HepG2 (cell line): ENCODE results near the gene IGFALS. TPM values are rescaled to one million over a fixed set of nuclear protein-coding genes. Genes with fewer than 3 reads are reported as not detected.

Experiments used
- CBFB ChIP-seq: sonication (generic); formaldehyde crosslinking; IDR thresholded peaks from 2 replicates; pipeline ENCODE4 v1.4.0; 2020; ENCODE audit warnings: missing genetic modification reagents
- EZH2 ChIP-seq: conservative IDR thresholded peaks from 2 replicates; pipeline ENCODE4 v1.6.1; 2012; ENCODE audit warnings: mild to moderate bottlenecking, low read depth, low read length, moderate library complexity
- FOSL1 ChIP-seq: sonication (generic); formaldehyde crosslinking; IDR thresholded peaks from 2 replicates; pipeline ENCODE4 v1.9.0; 2021; ENCODE audit warnings: missing genetic modification reagents, borderline replicate concordance
- HDAC2 ChIP-seq: sonication (generic); formaldehyde crosslinking; IDR thresholded peaks from 2 replicates; pipeline ENCODE4 v1.4.0; 2020; ENCODE audit warnings: missing genetic modification reagents
- NFIC ChIP-seq: IDR thresholded peaks from 2 replicates; pipeline ENCODE4 v1.6.1; 2012; ENCODE audit warnings: mild to moderate bottlenecking, low read length, inconsistent platforms
- POLR2A ChIP-seq, 2 experiments: IDR thresholded peaks; 2 replicates each; pipeline ENCODE4 v1.6.1; 2011; ENCODE audit warnings: low read depth in 2 of 2, low read length in 2 of 2, mild to moderate bottlenecking in 1 of 2, moderate library complexity in 1 of 2; ENCODE audit not compliant: insufficient read depth in 1 of 2
- TCF12 ChIP-seq, 2 experiments: fragments of 450-650 bp in 1 of 2; sonication (generic) in 1 of 2; formaldehyde crosslinking in 1 of 2; IDR thresholded peaks; 2 replicates each; pipeline versions ENCODE4 v1.6.1 to v1.8.0; 2017 to 2022; ENCODE audit warnings: antibody characterized with exemption in 1 of 2, mild to moderate bottlenecking in 1 of 2, missing genetic modification reagents in 1 of 2, moderate library complexity in 1 of 2
- THYN1 ChIP-seq: sonication (generic); formaldehyde crosslinking; IDR thresholded peaks from 2 replicates; pipeline ENCODE4 v1.8.1; 2023; ENCODE audit warnings: low read depth, mild to moderate bottlenecking, moderate library complexity, missing genetic modification reagents, borderline replicate concordance
- ZNF460 ChIP-seq: sonication (generic); formaldehyde crosslinking; IDR thresholded peaks from 2 replicates; pipeline ENCODE4 v1.5.1; 2020; ENCODE audit warnings: missing genetic modification reagents, mild to moderate bottlenecking, borderline replicate concordance
- ZNF788 ChIP-seq: sonication (generic); formaldehyde crosslinking; IDR thresholded peaks from 2 replicates; pipeline ENCODE4 v1.5.0; 2020; ENCODE audit warnings: mild to moderate bottlenecking, missing genetic modification reagents, borderline replicate concordance
- polyA plus RNA-seq, 8 experiments: library from polyadenylated mRNA; depleted of rRNA in 3 of 8; stranded (reverse) in 7 of 8; unstranded in 1 of 8; fragments of >200 nt; fragmentation: Illumina TruSeq in 4 of 8; extraction: Trizol in 4 of 8; gene quantifications; 2 replicates each; pipeline versions ENCODE4 v1.2.1 to v1.2.3, GENCODE V29; 2011 to 2016; ENCODE audit warnings: low read depth in 4 of 8, missing spikeins in 1 of 8, mixed read lengths in 1 of 8; ENCODE audit not compliant: insufficient read depth in 1 of 8
- total RNA-seq, 5 experiments: library from RNA; depleted of rRNA; stranded (reverse); fragments of >200 nt; fragmentation: Illumina TruSeq; extraction: Trizol; gene quantifications; 2 replicates each; pipeline ENCODE4 v1.2.3, GENCODE V29; 2016; ENCODE audit warnings: low read depth in 1 of 5
- TF ChIP-seq, protein P1 (sequence below): sonication (generic); formaldehyde crosslinking; IDR thresholded peaks from 2 replicates; pipeline ENCODE4 v1.5.1; 2020; ENCODE audit warnings: mild to moderate bottlenecking, missing genetic modification reagents, borderline replicate concordance
- TF ChIP-seq, protein P2 (sequence below): IDR thresholded peaks from 2 replicates; pipeline ENCODE4 v1.6.1; 2018; ENCODE audit warnings: missing genetic modification reagents
- TF ChIP-seq, protein P3 (sequence below): sonication (generic); formaldehyde crosslinking; IDR thresholded peaks from 2 replicates; pipeline ENCODE4 v1.9.0; 2021; ENCODE audit warnings: missing genetic modification reagents, mild to moderate bottlenecking, borderline replicate concordance
- TF ChIP-seq, protein P4 (sequence below): sonication (generic); formaldehyde crosslinking; IDR thresholded peaks from 2 replicates; pipeline ENCODE4 v1.4.0; 2020; ENCODE audit warnings: mild to moderate bottlenecking, missing genetic modification reagents
- TF ChIP-seq, protein P5 (sequence below): sonication (generic); formaldehyde crosslinking; IDR thresholded peaks from 2 replicates; pipeline ENCODE4 v1.5.0; 2020; ENCODE audit warnings: missing genetic modification reagents, mild to moderate bottlenecking, borderline replicate concordance

IGFALS gene
- total and polyA plus RNA-seq, 2 of the 13 experiments (the other 11 are each of a cell fraction or from before 2014, with no cell fraction given) = 0.34 to 2.4 TPM

DNA sequence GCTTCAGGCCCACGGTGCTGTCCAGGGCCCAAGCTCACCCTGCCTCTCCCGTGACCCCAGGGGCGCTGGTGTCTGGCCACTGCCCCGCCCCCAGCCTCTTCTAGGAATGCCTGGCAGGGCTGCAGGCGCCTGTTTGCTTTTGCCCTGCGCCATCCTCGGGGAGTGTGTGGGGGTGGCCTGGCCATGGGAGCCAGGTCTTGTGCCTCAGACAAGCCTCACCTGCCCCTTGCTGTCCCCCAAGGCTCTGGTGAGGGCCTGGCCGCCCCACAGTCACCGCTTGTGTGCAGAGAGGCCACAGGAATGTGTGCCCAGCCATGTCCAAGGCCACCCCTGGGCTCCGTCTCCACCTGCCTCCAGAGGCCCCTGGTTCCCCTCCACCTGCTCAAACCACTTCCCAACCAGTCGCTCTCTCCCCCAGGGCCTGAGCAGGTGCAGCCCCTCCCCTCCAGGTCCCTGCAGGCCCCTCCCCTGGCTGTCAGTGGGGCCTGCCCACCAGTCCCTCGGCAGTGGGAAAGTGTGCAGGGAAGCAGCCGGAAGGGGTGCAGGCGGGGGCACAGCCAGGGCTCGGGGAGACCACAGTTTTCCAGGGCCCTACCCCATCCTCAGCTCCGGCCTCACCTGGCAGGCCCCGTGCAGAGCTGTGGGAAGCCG is 841 bp upstream of the IGFALS start (continued):
- TF ChIP-seq, protein P1, sequence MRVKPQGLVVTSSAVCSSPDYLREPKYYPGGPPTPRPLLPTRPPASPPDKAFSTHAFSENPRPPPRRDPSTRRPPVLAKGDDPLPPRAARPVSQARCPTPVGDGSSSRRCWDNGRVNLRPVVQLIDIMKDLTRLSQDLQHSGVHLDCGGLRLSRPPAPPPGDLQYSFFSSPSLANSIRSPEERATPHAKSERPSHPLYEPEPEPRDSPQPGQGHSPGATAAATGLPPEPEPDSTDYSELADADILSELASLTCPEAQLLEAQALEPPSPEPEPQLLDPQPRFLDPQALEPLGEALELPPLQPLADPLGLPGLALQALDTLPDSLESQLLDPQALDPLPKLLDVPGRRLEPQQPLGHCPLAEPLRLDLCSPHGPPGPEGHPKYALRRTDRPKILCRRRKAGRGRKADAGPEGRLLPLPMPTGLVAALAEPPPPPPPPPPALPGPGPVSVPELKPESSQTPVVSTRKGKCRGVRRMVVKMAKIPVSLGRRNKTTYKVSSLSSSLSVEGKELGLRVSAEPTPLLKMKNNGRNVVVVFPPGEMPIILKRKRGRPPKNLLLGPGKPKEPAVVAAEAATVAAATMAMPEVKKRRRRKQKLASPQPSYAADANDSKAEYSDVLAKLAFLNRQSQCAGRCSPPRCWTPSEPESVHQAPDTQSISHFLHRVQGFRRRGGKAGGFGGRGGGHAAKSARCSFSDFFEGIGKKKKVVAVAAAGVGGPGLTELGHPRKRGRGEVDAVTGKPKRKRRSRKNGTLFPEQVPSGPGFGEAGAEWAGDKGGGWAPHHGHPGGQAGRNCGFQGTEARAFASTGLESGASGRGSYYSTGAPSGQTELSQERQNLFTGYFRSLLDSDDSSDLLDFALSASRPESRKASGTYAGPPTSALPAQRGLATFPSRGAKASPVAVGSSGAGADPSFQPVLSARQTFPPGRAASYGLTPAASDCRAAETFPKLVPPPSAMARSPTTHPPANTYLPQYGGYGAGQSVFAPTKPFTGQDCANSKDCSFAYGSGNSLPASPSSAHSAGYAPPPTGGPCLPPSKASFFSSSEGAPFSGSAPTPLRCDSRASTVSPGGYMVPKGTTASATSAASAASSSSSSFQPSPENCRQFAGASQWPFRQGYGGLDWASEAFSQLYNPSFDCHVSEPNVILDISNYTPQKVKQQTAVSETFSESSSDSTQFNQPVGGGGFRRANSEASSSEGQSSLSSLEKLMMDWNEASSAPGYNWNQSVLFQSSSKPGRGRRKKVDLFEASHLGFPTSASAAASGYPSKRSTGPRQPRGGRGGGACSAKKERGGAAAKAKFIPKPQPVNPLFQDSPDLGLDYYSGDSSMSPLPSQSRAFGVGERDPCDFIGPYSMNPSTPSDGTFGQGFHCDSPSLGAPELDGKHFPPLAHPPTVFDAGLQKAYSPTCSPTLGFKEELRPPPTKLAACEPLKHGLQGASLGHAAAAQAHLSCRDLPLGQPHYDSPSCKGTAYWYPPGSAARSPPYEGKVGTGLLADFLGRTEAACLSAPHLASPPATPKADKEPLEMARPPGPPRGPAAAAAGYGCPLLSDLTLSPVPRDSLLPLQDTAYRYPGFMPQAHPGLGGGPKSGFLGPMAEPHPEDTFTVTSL = no peak
- peak; percentile 98 for TF ChIP-seq CBFB (CRISPR knock-in tag)
- TF ChIP-seq THYN1 (CRISPR knock-in tag) = no peak
- TF ChIP-seq EZH2 = no peak
- peak; percentile 40; the same call in 1 of the 2 replicates for TF ChIP-seq ZNF788 (CRISPR knock-in tag)
- TF ChIP-seq, protein P2, sequence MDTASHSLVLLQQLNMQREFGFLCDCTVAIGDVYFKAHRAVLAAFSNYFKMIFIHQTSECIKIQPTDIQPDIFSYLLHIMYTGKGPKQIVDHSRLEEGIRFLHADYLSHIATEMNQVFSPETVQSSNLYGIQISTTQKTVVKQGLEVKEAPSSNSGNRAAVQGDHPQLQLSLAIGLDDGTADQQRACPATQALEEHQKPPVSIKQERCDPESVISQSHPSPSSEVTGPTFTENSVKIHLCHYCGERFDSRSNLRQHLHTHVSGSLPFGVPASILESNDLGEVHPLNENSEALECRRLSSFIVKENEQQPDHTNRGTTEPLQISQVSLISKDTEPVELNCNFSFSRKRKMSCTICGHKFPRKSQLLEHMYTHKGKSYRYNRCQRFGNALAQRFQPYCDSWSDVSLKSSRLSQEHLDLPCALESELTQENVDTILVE (CRISPR knock-in tag) = 0 out of 2 replicates have a peak, but pooled peaks have one; percentile 21
- no peak; the same call in 1 of the 2 replicates for TF ChIP-seq ZNF460
- TF ChIP-seq NFIC = no peak
- TF ChIP-seq, protein P3, sequence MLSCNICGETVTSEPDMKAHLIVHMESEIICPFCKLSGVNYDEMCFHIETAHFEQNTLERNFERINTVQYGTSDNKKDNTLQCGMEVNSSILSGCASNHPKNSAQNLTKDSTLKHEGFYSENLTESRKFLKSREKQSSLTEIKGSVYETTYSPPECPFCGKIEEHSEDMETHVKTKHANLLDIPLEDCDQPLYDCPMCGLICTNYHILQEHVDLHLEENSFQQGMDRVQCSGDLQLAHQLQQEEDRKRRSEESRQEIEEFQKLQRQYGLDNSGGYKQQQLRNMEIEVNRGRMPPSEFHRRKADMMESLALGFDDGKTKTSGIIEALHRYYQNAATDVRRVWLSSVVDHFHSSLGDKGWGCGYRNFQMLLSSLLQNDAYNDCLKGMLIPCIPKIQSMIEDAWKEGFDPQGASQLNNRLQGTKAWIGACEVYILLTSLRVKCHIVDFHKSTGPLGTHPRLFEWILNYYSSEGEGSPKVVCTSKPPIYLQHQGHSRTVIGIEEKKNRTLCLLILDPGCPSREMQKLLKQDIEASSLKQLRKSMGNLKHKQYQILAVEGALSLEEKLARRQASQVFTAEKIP = no peak
- TF ChIP-seq FOSL1 (CRISPR knock-in tag) = no peak
- peak; percentile 53; the same call in 1 of the 2 replicates for TF ChIP-seq HDAC2 (CRISPR knock-in tag)
- no peak for TF ChIP-seq TCF12 (IDR thresholded peaks at IDR 0.05)
- peak; percentile 30; the same call in 1 of the 2 replicates for TF ChIP-seq TCF12 (CRISPR knock-in tag; IDR thresholded peaks at IDR 0.05)
- TF ChIP-seq, protein P4, sequence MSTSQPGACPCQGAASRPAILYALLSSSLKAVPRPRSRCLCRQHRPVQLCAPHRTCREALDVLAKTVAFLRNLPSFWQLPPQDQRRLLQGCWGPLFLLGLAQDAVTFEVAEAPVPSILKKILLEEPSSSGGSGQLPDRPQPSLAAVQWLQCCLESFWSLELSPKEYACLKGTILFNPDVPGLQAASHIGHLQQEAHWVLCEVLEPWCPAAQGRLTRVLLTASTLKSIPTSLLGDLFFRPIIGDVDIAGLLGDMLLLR (CRISPR knock-in tag) = peak; percentile 50; the same call in 1 of the 2 replicates
- peak in 1 of 2 experiments; percentile 61; a peak in 1 of 4 replicates for TF ChIP-seq POLR2A (IDR thresholded peaks at IDR 0.05; ENCODE audit: insufficient read depth in 1 of 2, low read depth in 2 of 2, low read length in 2 of 2)
- TF ChIP-seq, protein P5, sequence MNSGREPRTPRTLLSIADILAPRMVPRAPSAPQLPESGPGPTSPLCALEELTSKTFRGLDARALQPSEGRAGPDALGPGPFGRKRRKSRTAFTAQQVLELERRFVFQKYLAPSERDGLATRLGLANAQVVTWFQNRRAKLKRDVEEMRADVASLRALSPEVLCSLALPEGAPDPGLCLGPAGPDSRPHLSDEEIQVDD (CRISPR knock-in tag) = no peak
